ENCODE results near the gene GMDS. TPM values are rescaled to one million over a fixed set of nuclear protein-coding genes. Genes with fewer than 3 reads are reported as not detected.

The GMDS gene
- total and polyA plus RNA-seq, 2 donors (not counting 3 experiments of a cell fraction or from before 2014, with no cell fraction given), result 9.8 to 23.5 TPM

- CTCF ChIA-PET, result interaction anchor here (1.1 kb wide), 1 partner anchor 9 kb away, joined by 3 read pairs; no protein-coding TSS in a partner anchor
These were observed 361.1 kb downstream of the GMDS start for GRCh38 chr6:1884313-1884712.

GRCh38 chr6:1878330-1878729, 367.1 kb downstream of the GMDS start:
- CTCF ChIA-PET, result interaction anchor here (0.6 kb wide), 1 partner anchor 149 kb away, joined by 3 read pairs; no protein-coding TSS in a partner anchor
- Histone ChIP-seq H2AFZ (ENCODE audit: low read depth, low read length) (no peak overlapping the region), H3K4me1 (ENCODE audit: control insufficient read depth, extremely low read depth, insufficient read depth, low read length) (no peaks in the 10 kb centered on the region), H3K4me3 (replicated peaks in 1 of 3; ENCODE audit: insufficient read depth in 1 of 3, low read depth in 1 of 3, low read length in 3 of 3) (no peak overlapping the region), H3K27ac (ENCODE audit: insufficient read depth, low read depth, low read length) (no peak overlapping the region), H4K20me1 (replicated peaks; ENCODE audit: control insufficient read depth, extremely low read depth, insufficient read depth, low read length) (no peaks in the 10 kb centered on the region), H3K9ac (replicated peaks; ENCODE audit: extremely low read depth, insufficient read depth, low read length) (no peak overlapping the region), H3K36me3 (ENCODE audit: control insufficient read depth in 2 of 2, extremely low read depth in 1 of 2, insufficient read depth in 2 of 2, low read length in 2 of 2) (no peaks in the 10 kb centered on the region), H3K9me3 (replicated peaks; ENCODE audit: control insufficient read depth, insufficient read depth, low read length) (no peaks in the 10 kb centered on the region), H3K4me2 (ENCODE audit: insufficient read depth, low read length) (no peak overlapping the region), H3K27me3 (ENCODE audit: control insufficient read depth in 2 of 2, insufficient read depth in 2 of 2, low read length in 2 of 2) (no peaks in the 10 kb centered on the region), H3K9me1 (replicated peaks; ENCODE audit: control insufficient read depth, extremely low read depth, insufficient read depth, low read length) (no peaks in the 10 kb centered on the region), H3K79me2 (ENCODE audit: control insufficient read depth, insufficient read depth, low read length) (no peaks in the 10 kb centered on the region)
- BruUV-seq (replicated peaks), result no TSS peak
- POLR2A ChIA-PET, result no interaction called here
- intact Hi-C loops (cut with micrococcal nuclease) (no loop called here), dilution Hi-C loops (cut with MboI; ENCODE audit: extremely low pct_ligation_motif_present, low sequenced_read_pairs) (no loop called here)
- TF ChIP-seq FOS (IDR thresholded peaks at IDR 0.05; ENCODE audit: borderline replicate concordance, insufficient read depth, low read length), result no peak
- DNase-seq (ENCODE audit: low read depth, low spot score) (no peak), FAIRE-seq (no peak)

More at GRCh38 chr6:1884313-1884712, 361.1 kb downstream of the GMDS start:
- H2AFZ ChIP-seq (ENCODE audit: low read depth, low read length), result no peak overlapping the region
- H4K20me1 ChIP-seq (replicated peaks; ENCODE audit: control insufficient read depth, extremely low read depth, insufficient read depth, low read length), result no peaks in the 10 kb centered on the region
- intact Hi-C loops (cut with micrococcal nuclease) (no loop called here), dilution Hi-C loops (cut with MboI; ENCODE audit: extremely low pct_ligation_motif_present, low sequenced_read_pairs) (no loop called here)
- TF ChIP-seq FOS (IDR thresholded peaks at IDR 0.05; ENCODE audit: borderline replicate concordance, insufficient read depth, low read length), result no peak
- no peaks in the 10 kb centered on the region for H3K79me2 ChIP-seq (ENCODE audit: control insufficient read depth, insufficient read depth, low read length)
- POLR2A ChIA-PET, result no interaction called here
- H3K4me1 ChIP-seq (ENCODE audit: control insufficient read depth, extremely low read depth, insufficient read depth, low read length), result no peaks in the 10 kb centered on the region
- FAIRE-seq, result no peak
- H3K27me3 ChIP-seq (ENCODE audit: control insufficient read depth in 2 of 2, insufficient read depth in 2 of 2, low read length in 2 of 2), result no peaks in the 10 kb centered on the region
- H3K4me3 ChIP-seq (replicated peaks in 1 of 3; ENCODE audit: insufficient read depth in 1 of 3, low read depth in 1 of 3, low read length in 3 of 3), result no peak overlapping the region
- DNase-seq (ENCODE audit: low read depth, low spot score), result no peak
- H3K9me1 ChIP-seq (replicated peaks; ENCODE audit: control insufficient read depth, extremely low read depth, insufficient read depth, low read length), result no peaks in the 10 kb centered on the region
- H3K4me2 ChIP-seq (ENCODE audit: insufficient read depth, low read length), result no peak overlapping the region
- no TSS peak for BruUV-seq (replicated peaks)
- H3K9me3 ChIP-seq (replicated peaks; ENCODE audit: control insufficient read depth, insufficient read depth, low read length), result no peaks in the 10 kb centered on the region
- H3K27ac ChIP-seq (ENCODE audit: insufficient read depth, low read depth, low read length), result no peak overlapping the region
- no peaks in the 10 kb centered on the region for H3K36me3 ChIP-seq (ENCODE audit: control insufficient read depth in 2 of 2, extremely low read depth in 1 of 2, insufficient read depth in 2 of 2, low read length in 2 of 2)
- H3K9ac ChIP-seq (replicated peaks; ENCODE audit: extremely low read depth, insufficient read depth, low read length), result no peak overlapping the region

Data from endothelial cell of umbilical vein (primary cell).